ENCODE results near the gene EFTUD2.

Gene EFTUD2

DNA sequence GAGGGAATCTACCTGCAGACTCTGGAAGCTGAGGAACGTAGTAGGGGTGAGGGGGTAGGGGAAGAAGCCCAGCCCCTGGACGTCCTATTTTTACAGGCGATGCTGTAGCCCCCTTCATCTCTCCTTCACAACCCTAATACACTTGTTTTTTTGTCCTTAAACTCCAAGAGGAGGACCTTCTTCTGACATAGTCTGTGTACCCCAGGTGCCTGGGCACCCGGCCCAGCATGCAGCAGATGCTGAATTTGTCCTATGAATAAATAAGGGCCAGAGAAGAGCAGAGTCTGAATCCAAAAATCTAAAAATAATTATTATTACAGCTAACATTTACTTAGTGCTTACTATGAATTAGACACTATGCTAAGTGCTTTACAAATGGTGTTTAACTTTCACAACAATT lies 43.2 kb upstream of the EFTUD2 start:
- Histone ChIP-seq H3K14ac (ENCODE audit: low read length) (no peak overlapping the region), H2BK5ac (ENCODE audit: low read depth, low read length, poor library complexity) (no peak overlapping the region), H3K9me3 (ENCODE audit: insufficient read depth, low read depth, low read length) (no peaks in the 10 kb centered on the region), H3K9ac (ENCODE audit: low read length) (no peak overlapping the region), H2BK120ac (ENCODE audit: insufficient read depth, low read length, poor library complexity) (no peak overlapping the region), H4K8ac (ENCODE audit: low read depth, low read length) (no peak overlapping the region), H4K91ac (ENCODE audit: low read depth, low read length) (no peak overlapping the region), H3K4me3 (ENCODE audit: low read depth, low read length) (no peak overlapping the region), H3K4me2 (ENCODE audit: low read length) (no peak overlapping the region), H3K18ac (ENCODE audit: low read length) (no peak overlapping the region), H2BK12ac (ENCODE audit: low read length) (no peak overlapping the region), H3K27ac (ENCODE audit: low read depth, low read length) (no peak overlapping the region), H3K27me3 (ENCODE audit: insufficient read depth, low read length) (no peaks in the 10 kb centered on the region), H3K79me2 (ENCODE audit: control insufficient read depth, insufficient read depth, low read length, poor library complexity) (peaks cover 8% of the 10 kb centered on the region), H3K4me1 (ENCODE audit: control insufficient read depth in 1 of 2, insufficient read depth in 2 of 2, low read length in 2 of 2) (peaks cover 6 to 8% of the 10 kb centered on the region in 2 experiments), H3K79me1 (ENCODE audit: low read length) (peaks cover 2% of the 10 kb centered on the region), H4K12ac (ENCODE audit: low read depth, low read length) (no peak overlapping the region), H3K36me3 (ENCODE audit: control insufficient read depth in 1 of 2, insufficient read depth in 2 of 2, low read length in 2 of 2) (peaks cover 0 to 2% of the 10 kb centered on the region in 2 experiments), H2AFZ (ENCODE audit: insufficient read depth, low read length, poor library complexity) (no peak overlapping the region), H2AK5ac (ENCODE audit: low read length) (no peak overlapping the region), H3K23ac (ENCODE audit: low read length) (no peak overlapping the region), H3K4ac (ENCODE audit: low read depth, low read length) (peak overlapping the region; percentile 19)
- WGBS (ENCODE audit: extremely low coverage, insufficient coverage, insufficient read length): no CpG with 5 or more reads among the region's 4 CpGs
- DNase-seq: no peak

DNA sequence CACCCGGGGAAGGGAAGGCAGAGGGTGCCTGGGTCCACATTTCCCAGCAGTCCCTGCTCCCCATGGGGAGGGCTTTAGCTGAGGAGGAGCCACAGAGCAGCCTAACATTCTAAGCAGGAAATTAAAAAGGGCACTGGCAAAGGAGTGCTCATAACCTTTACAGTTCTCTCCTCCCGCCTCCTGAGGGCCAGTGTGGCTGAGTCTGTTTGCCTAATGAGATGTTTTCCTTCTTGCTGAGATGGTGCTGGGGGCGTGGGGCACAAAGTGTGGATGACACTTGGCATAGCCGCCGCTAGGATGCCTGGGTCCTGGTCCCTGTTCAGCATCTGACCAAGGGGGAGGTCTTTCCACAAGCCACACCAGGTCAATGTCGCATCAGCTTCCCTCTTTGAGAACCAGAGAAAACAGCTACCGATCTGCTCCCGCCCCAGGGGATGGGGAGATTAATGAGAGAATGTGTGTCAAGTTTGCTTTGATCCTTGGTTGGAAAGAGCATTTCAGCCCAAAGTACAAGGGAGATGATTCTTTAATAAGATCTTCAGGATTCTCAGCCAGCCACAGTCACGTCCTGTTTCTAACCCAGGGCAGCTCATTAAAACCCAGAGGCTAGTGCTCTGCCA lies 42.6 kb upstream of the EFTUD2 start:
- WGBS (ENCODE audit: extremely low coverage, insufficient coverage, insufficient read length): no CpG with 5 or more reads among the region's 9 CpGs
- Histone ChIP-seq H3K14ac (ENCODE audit: low read length) (no peak overlapping the region), H3K4me1 (ENCODE audit: control insufficient read depth in 1 of 2, insufficient read depth in 2 of 2, low read length in 2 of 2) (peaks cover 6 to 8% of the 10 kb centered on the region in 2 experiments), H3K4me3 (ENCODE audit: low read depth, low read length) (no peak overlapping the region), H3K27ac (ENCODE audit: low read depth, low read length) (no peak overlapping the region), H3K4me2 (ENCODE audit: low read length) (no peak overlapping the region), H3K79me1 (ENCODE audit: low read length) (no peaks in the 10 kb centered on the region), H2AK5ac (ENCODE audit: low read length) (no peak overlapping the region), H3K4ac (ENCODE audit: low read depth, low read length) (peak overlapping the region; percentile 19), H2BK12ac (ENCODE audit: low read length) (no peak overlapping the region), H3K36me3 (ENCODE audit: control insufficient read depth in 1 of 2, insufficient read depth in 2 of 2, low read length in 2 of 2) (peaks cover 0 to 2% of the 10 kb centered on the region in 2 experiments), H4K8ac (ENCODE audit: low read depth, low read length) (no peak overlapping the region), H2AFZ (ENCODE audit: insufficient read depth, low read length, poor library complexity) (no peak overlapping the region), H3K9me3 (ENCODE audit: insufficient read depth, low read depth, low read length) (no peaks in the 10 kb centered on the region), H3K9ac (ENCODE audit: low read length) (no peak overlapping the region), H3K79me2 (ENCODE audit: control insufficient read depth, insufficient read depth, low read length, poor library complexity) (peaks cover 3% of the 10 kb centered on the region), H2BK120ac (ENCODE audit: insufficient read depth, low read length, poor library complexity) (no peak overlapping the region), H4K12ac (ENCODE audit: low read depth, low read length) (no peak overlapping the region), H4K91ac (ENCODE audit: low read depth, low read length) (peak overlapping the region; percentile 65), H3K27me3 (ENCODE audit: insufficient read depth, low read length) (no peaks in the 10 kb centered on the region), H3K18ac (ENCODE audit: low read length) (no peak overlapping the region), H2BK5ac (ENCODE audit: low read depth, low read length, poor library complexity) (no peak overlapping the region), H3K23ac (ENCODE audit: low read length) (no peak overlapping the region)
- DNase-seq: no peak

DNA sequence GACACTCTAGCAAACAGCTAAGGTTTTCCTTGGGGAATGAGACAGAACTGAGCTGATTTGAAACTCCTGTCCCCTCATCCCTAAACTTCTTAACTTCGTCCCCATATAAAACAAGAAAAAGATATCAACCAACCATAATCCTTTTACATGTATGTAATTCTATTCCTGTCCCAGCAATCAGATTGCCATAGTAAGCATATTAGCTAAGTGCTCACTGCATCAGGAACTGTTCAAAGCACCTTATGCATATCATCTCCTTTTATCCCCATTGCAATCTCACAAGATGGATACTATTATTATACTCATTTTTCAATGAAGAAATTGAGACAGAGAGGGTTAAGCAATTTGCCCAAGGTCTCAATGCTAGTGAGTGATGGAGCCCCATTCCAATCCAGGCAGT lies 41.5 kb upstream of the EFTUD2 start:
- Histone ChIP-seq H3K4me1 (ENCODE audit: control insufficient read depth in 1 of 2, insufficient read depth in 2 of 2, low read length in 2 of 2) (peaks cover 5 to 6% of the 10 kb centered on the region in 2 experiments), H4K91ac (ENCODE audit: low read depth, low read length) (no peak overlapping the region), H4K8ac (ENCODE audit: low read depth, low read length) (no peak overlapping the region), H3K27me3 (ENCODE audit: insufficient read depth, low read length) (no peaks in the 10 kb centered on the region), H3K14ac (ENCODE audit: low read length) (no peak overlapping the region), H3K79me1 (ENCODE audit: low read length) (no peaks in the 10 kb centered on the region), H2AFZ (ENCODE audit: insufficient read depth, low read length, poor library complexity) (no peak overlapping the region), H3K4ac (ENCODE audit: low read depth, low read length) (no peak overlapping the region), H4K12ac (ENCODE audit: low read depth, low read length) (no peak overlapping the region), H3K4me3 (ENCODE audit: low read depth, low read length) (no peak overlapping the region), H3K79me2 (ENCODE audit: control insufficient read depth, insufficient read depth, low read length, poor library complexity) (no peaks in the 10 kb centered on the region), H3K4me2 (ENCODE audit: low read length) (peak overlapping the region; percentile 40), H3K27ac (ENCODE audit: low read depth, low read length) (no peak overlapping the region), H3K9ac (ENCODE audit: low read length) (no peak overlapping the region), H3K23ac (ENCODE audit: low read length) (no peak overlapping the region), H3K18ac (ENCODE audit: low read length) (no peak overlapping the region), H3K36me3 (ENCODE audit: control insufficient read depth in 1 of 2, insufficient read depth in 2 of 2, low read length in 2 of 2) (peaks cover 5 to 8% of the 10 kb centered on the region in 2 experiments), H2AK5ac (ENCODE audit: low read length) (no peak overlapping the region), H2BK12ac (ENCODE audit: low read length) (no peak overlapping the region), H2BK5ac (ENCODE audit: low read depth, low read length, poor library complexity) (no peak overlapping the region), H2BK120ac (ENCODE audit: insufficient read depth, low read length, poor library complexity) (no peak overlapping the region), H3K9me3 (ENCODE audit: insufficient read depth, low read depth, low read length) (no peaks in the 10 kb centered on the region)
- no peak for DNase-seq
- WGBS (ENCODE audit: extremely low coverage, insufficient coverage, insufficient read length): 100% methylated on average over 1 of the region's 1 CpG

DNA sequence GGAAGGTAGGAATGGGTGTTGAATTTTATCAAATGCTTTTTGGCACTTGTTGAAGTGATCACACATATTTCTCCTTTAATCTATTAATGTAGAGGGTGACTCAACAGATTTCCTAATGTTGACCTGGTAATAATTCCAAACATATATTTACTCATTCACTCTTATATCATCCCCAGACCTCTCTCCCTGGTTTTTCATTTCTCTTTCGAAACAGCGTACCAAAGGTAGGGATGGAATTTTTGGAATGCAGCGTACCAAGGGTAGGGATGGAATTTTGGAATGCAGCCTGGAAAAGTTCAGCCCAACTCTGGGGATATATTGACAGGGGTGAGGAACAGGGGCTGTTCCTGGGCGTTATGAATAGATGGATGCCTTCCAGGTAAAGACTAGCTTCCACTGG lies 41.1 kb upstream of the EFTUD2 start:
- Histone ChIP-seq H3K4ac (ENCODE audit: low read depth, low read length) (no peak overlapping the region), H3K18ac (ENCODE audit: low read length) (no peak overlapping the region), H3K23ac (ENCODE audit: low read length) (no peak overlapping the region), H3K4me2 (ENCODE audit: low read length) (peak overlapping the region; percentile 40), H3K14ac (ENCODE audit: low read length) (no peak overlapping the region), H2BK12ac (ENCODE audit: low read length) (no peak overlapping the region), H3K27ac (ENCODE audit: low read depth, low read length) (no peak overlapping the region), H2BK120ac (ENCODE audit: insufficient read depth, low read length, poor library complexity) (no peak overlapping the region), H3K79me1 (ENCODE audit: low read length) (no peaks in the 10 kb centered on the region), H4K8ac (ENCODE audit: low read depth, low read length) (no peak overlapping the region), H4K91ac (ENCODE audit: low read depth, low read length) (no peak overlapping the region), H3K36me3 (ENCODE audit: control insufficient read depth in 1 of 2, insufficient read depth in 2 of 2, low read length in 2 of 2) (peaks cover 10 to 12% of the 10 kb centered on the region in 2 experiments), H3K9ac (ENCODE audit: low read length) (no peak overlapping the region), H4K12ac (ENCODE audit: low read depth, low read length) (no peak overlapping the region), H3K27me3 (ENCODE audit: insufficient read depth, low read length) (no peaks in the 10 kb centered on the region), H3K79me2 (ENCODE audit: control insufficient read depth, insufficient read depth, low read length, poor library complexity) (no peaks in the 10 kb centered on the region), H3K4me1 (ENCODE audit: control insufficient read depth in 1 of 2, insufficient read depth in 2 of 2, low read length in 2 of 2) (peaks cover 5 to 6% of the 10 kb centered on the region in 2 experiments), H3K9me3 (ENCODE audit: insufficient read depth, low read depth, low read length) (no peaks in the 10 kb centered on the region), H3K4me3 (ENCODE audit: low read depth, low read length) (no peak overlapping the region), H2AFZ (ENCODE audit: insufficient read depth, low read length, poor library complexity) (no peak overlapping the region), H2BK5ac (ENCODE audit: low read depth, low read length, poor library complexity) (no peak overlapping the region), H2AK5ac (ENCODE audit: low read length) (no peak overlapping the region)
- WGBS (ENCODE audit: extremely low coverage, insufficient coverage, insufficient read length): no CpG with 5 or more reads among the region's 4 CpGs
- DNase-seq: peak in 1 of 2 donors; percentile 52
